GM23248 (cell line): ENCODE data around the gene CPLANE2.

Experiments
- EZH2 ChIP-seq: fragments of 200-600 bp; sonication (generic); IDR thresholded peaks from 2 replicates; pipeline ENCODE4 v1.6.1; 2018; ENCODE audit warnings: antibody characterized with exemption, mild to moderate bottlenecking; ENCODE audit not compliant: insufficient read depth, poor library complexity, severe bottlenecking
- EZH2phosphoT487 ChIP-seq: fragments of 200-600 bp; sonication (generic); IDR thresholded peaks from 2 replicates; pipeline ENCODE4 v1.6.1; 2018; ENCODE audit warnings: antibody characterized with exemption, moderate library complexity, mild to moderate bottlenecking, low read depth; ENCODE audit not compliant: insufficient read depth

- TF ChIP-seq EZH2 (no peak), EZH2phosphoT487 (no peak)
These were observed 50.2 kb downstream of the CPLANE2 start for GRCh38 chr1:16186655-16187235.
